Superior temporal gyrus (tissue), 1 donor: ENCODE results near the gene FARP1.

Source experiments
- DNase-seq: peaks from one replicate; pipeline ENCODE4 v3.0.0-alpha.2; 2016; ENCODE audit errors: extremely low spot score

The FARP1 gene

GRCh38 chr13:98285852-98286594 is 143.1 kb downstream of the FARP1 start:
- DNase-seq, result no peak

DNA sequence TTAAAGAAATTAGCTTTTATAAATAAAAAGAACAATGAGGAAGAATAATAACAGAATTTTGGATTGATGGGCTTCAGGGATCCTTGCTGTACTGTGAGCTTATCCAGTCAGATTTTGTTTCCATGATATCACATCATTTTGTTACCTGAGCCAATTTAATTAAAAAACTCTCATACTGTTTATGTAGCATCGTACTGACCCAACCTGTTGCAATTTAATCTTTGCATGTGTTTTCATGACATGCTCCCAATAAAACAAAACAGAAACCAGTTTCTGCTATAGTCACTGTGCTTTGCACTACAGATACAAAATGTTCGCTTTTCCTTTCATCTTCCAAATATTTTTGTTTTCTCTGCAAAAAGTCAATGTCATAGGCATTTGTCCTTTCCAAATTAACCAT is 143.9 kb downstream of the FARP1 start:
- DNase-seq, result no peak

- no peak for DNase-seq
Observed at GRCh38 chr13:98288211-98288610, 145.3 kb downstream of the FARP1 start.

DNA sequence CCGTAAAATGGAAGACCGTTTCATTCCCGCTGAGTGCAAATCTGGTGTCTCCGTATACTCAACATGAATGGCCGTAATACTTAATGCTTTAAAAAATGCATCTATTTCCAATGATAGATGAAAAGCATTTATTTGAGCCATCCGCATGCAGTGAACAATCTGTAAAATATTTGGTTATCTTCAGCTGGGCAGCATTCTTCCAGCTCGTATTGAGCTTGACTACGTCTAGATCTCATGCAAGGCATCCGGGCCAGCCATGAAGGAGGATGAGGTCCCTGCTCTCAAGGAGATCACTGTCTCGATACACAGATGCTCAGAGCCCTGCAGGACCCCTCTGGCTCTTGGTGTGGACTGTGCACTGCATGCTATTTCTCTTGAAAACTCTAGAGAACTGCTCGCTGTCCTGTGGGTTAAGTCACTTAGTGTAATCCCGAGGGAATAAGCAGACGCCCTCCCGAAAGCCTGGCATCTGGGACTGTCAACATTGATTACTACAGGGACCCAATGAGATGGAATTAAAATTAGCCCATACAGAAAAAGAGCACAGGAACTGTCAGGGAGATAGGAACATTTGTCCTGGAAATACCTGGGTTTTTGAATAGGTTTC is 146.5 kb downstream of the FARP1 start:
- DNase-seq, result no peak

- DNase-seq, result no peak
Observed at GRCh38 chr13:98290261-98290660, 147.4 kb downstream of the FARP1 start.

DNA sequence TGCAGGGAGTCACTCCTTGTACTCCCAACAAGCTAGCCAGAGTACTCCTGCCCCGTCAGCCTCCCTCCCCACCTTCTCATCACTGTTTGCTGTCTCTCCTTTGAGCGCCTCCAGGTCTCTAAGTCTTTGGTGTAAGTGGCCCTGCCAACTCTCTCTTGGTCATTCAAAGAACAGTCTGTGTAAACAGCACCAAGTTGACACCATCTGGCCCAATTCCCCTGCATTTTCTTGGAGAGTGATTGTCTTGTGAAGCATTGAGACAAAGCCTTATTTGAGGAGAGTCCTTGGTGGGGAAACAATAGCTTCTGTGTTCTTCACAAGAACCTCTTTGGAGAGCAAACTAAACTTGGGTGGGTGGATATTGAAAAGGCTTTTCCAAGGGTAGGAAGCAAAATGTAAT is 148.8 kb downstream of the FARP1 start:
- DNase-seq, result peak; percentile 52

- no peak for DNase-seq
Observed at GRCh38 chr13:98293103-98293502, 150.2 kb downstream of the FARP1 start.

- DNase-seq, result no peak
Observed at GRCh38 chr13:98293570-98294142, 150.8 kb downstream of the FARP1 start.

GRCh38 chr13:98295371-98295770 is 152.5 kb downstream of the FARP1 start:
- DNase-seq, result no peak

- DNase-seq, result no peak
Observed at GRCh38 chr13:98297051-98297450, 154.2 kb downstream of the FARP1 start.

GRCh38 chr13:98297745-98298144 is 154.9 kb downstream of the FARP1 start:
- no peak for DNase-seq

DNA sequence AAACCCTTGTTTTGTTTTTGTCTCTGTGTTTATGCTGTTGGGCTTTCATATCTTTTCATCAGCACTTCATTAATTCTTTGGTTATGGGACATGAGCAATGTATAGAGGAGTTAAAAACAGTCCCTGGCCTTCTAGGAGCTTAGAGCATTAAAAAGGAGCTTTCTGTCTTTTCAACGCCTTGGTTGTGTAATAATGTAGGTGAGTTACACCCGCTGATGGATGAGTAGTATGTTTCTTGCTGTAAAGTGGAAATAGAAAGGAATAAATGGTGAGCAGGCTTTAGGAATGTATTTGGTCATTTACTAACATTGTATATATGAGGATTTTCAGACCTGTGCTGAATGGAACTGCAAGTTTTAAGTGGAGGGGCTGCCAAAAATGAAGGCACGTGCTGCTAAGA is 155.7 kb downstream of the FARP1 start:
- DNase-seq, result no peak

DNA sequence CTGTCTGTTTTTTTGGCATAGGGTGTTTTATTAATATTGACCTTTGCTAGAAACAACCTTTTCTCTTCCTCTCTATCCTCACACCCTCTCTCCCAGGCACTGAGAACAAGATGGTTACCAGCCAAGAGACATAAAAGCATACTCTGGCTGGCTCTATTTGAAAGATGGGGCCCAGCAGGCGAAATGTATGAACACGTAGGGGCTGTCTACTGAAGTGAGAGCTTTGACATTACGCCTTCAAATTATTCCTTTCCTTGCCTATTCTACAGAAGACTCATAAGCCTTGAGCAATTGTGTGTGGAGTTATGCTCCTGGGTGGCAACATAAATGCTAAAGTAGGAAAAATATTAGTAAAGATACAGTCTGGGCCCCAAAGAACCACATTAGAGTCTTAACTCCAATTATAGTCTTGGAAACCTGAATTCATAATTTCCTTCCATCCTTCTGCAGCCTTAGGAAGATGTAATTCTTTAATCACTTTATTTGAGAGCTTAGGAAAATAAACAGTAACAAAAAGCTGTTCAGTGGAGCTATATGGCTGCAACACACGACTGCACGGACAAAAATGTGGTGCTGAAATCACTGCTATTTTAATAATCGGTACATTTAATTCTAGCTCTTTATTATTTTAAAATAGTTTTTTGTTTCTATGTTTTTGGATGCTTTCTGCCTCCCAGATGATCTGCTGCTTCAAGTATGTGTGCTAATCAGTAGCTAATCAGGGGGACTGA is 156.5 kb downstream of the FARP1 start:
- no peak for DNase-seq

GRCh38 chr13:98299966-98300350 is 157.1 kb downstream of the FARP1 start:
- DNase-seq, result no peak

DNA sequence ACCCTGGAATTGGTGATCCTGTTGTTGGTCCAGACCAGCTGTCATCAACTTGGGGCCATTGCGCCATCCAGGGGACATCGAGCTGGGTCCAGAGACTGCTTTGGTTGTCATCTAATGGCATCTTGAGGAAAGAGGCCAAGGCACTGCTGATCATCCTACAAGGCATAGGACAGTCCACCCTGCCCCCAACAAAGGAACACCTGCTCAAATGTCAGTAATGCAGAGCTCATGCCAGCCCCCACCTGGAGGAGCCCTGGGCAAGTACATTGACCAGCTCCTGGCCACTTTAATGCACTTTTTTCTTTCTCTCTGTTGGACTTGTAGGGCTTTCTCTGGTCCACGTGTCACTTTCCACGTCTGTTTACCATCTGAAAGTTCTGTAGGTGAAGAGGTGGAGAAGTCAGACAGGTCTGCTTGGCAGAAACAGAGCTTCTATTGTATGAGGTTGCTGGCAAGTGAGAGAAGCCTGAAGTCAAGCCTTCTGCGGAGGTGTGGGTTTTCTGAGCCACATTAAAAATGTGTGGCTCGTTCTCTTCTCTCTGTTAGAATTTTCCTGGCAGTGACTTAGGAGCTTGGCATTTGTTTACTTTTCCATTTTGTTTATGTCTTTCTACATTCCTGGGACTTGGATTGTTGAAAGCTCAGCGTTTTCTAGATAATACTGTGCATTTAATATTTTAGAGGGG is 158.2 kb downstream of the FARP1 start:
- no peak for DNase-seq

GRCh38 chr13:98301721-98302120 is 158.8 kb downstream of the FARP1 start:
- DNase-seq, result no peak

GRCh38 chr13:98303858-98304257 is 161.0 kb downstream of the FARP1 start:
- no peak for DNase-seq

DNA sequence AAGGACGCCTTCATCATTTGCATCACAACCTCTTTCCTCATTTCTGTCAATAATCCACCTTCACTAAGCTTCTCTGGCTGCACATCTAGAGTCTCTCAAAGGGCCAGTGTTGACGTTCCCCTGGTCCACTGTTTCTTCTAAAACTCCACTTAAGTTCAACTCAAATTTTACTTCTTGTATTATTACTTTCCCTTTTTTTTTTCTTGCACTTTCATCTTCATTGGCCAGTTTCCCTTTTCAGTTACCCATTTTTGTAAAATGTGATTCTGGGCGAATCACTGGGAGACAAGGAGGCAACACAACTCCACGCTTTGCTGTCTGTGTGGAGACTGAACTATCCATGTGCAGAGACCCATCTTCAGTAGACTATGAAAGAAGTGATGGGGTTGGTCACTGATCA is 162.8 kb downstream of the FARP1 start:
- DNase-seq, result no peak

GRCh38 chr13:98307463-98308085 is 164.7 kb downstream of the FARP1 start:
- DNase-seq, result no peak

- DNase-seq, result no peak
Observed at GRCh38 chr13:98308086-98308911, 165.4 kb downstream of the FARP1 start.
